Adipocyte (in vitro differentiated cells): ENCODE data around the gene SPATS1.
A peak's percentile ranks its signal among the peaks of the same experiment; 100 is the strongest.

Source experiments
- DNase-seq: peaks from one replicate; pipeline ENCODE4 v3.0.0-alpha.2; 2015; ENCODE audit warnings: low read depth
- H3K27me3 ChIP-seq: replicated peaks from 2 replicates; pipeline ENCODE4 v1.7.0; 2013; ENCODE audit warnings: mild to moderate bottlenecking, low read length, moderate library complexity; ENCODE audit not compliant: control insufficient read depth, insufficient read depth
- H3K36me3 ChIP-seq: 2 replicates; pipeline ENCODE4 v1.7.0; 2013; ENCODE audit warnings: low read length, mild to moderate bottlenecking, moderate library complexity; ENCODE audit not compliant: control insufficient read depth, insufficient read depth, severe bottlenecking
- H3K4me1 ChIP-seq: 2 replicates; pipeline ENCODE4 v1.7.0; 2013; ENCODE audit warnings: mild to moderate bottlenecking, low read length, moderate library complexity; ENCODE audit not compliant: control insufficient read depth, insufficient read depth
- H3K4me3 ChIP-seq: 2 replicates; pipeline ENCODE4 v1.7.0; 2013; ENCODE audit warnings: mild to moderate bottlenecking, low read length, moderate library complexity
- H3K9ac ChIP-seq: 2 replicates; pipeline ENCODE4 v1.7.0; 2013; ENCODE audit warnings: mild to moderate bottlenecking, low read length, moderate library complexity
- H3K9me3 ChIP-seq: 2 replicates; pipeline ENCODE4 v1.7.0; 2013; ENCODE audit warnings: mild to moderate bottlenecking, low read length, moderate library complexity; ENCODE audit not compliant: control insufficient read depth

SPATS1 gene

DNA sequence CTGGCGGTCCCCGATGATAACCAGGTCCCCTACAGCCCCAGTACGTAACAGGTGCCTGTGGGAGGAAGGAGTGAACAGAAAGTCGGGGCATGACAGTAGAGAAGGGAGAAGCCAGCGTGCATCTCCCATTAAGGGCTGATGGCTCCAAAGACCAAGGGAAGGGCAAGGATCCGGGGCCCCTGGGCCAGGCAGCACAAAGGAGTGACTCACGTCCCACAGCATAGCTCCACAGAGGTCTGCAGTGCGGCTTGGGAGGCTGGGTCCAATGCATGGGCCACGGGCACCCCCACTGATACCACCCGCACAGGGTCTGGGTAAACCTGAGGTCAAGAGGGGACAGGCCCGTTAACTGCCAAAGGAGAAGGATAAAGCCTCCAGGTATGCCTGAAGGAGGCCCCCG, 39.6 kb upstream of the SPATS1 start:
- H3K9ac ChIP-seq: no peak overlapping the region
- no peaks in the 10 kb centered on the region for H3K9me3 ChIP-seq
- H3K4me3 ChIP-seq: no peak overlapping the region
- H3K4me1 ChIP-seq: peaks cover 2% of the 10 kb centered on the region
- H3K36me3 ChIP-seq: peaks cover 65% of the 10 kb centered on the region
- DNase-seq: no peak
- peaks cover 3% of the 10 kb centered on the region for H3K27me3 ChIP-seq

DNA sequence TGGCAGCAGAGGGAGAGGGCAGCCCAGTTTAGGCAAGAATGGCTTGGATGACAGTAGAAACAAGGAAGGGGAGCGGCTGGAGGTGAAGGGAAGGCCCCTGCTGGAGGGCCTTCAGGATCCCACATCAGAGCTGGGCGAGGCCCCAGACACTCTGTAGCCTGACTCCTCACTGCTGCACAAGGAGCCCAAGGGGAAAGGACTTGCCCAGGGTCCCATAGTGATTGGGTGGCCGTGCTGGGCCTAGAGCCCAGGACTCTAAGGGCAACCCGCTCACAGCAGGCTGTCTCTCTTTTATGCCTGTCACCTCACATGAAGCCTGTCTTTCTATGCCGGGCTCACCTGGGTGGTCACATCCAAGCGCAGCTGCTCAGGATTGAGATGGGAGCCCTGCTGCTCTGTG, 38.6 kb upstream of the SPATS1 start:
- no peak overlapping the region for H3K4me3 ChIP-seq
- H3K4me1 ChIP-seq: no peaks in the 10 kb centered on the region
- no peak overlapping the region for H3K9ac ChIP-seq
- H3K36me3 ChIP-seq: peaks cover 67% of the 10 kb centered on the region
- no peak for DNase-seq
- peaks cover under 1% of the 10 kb centered on the region for H3K27me3 ChIP-seq
- no peaks in the 10 kb centered on the region for H3K9me3 ChIP-seq

DNA sequence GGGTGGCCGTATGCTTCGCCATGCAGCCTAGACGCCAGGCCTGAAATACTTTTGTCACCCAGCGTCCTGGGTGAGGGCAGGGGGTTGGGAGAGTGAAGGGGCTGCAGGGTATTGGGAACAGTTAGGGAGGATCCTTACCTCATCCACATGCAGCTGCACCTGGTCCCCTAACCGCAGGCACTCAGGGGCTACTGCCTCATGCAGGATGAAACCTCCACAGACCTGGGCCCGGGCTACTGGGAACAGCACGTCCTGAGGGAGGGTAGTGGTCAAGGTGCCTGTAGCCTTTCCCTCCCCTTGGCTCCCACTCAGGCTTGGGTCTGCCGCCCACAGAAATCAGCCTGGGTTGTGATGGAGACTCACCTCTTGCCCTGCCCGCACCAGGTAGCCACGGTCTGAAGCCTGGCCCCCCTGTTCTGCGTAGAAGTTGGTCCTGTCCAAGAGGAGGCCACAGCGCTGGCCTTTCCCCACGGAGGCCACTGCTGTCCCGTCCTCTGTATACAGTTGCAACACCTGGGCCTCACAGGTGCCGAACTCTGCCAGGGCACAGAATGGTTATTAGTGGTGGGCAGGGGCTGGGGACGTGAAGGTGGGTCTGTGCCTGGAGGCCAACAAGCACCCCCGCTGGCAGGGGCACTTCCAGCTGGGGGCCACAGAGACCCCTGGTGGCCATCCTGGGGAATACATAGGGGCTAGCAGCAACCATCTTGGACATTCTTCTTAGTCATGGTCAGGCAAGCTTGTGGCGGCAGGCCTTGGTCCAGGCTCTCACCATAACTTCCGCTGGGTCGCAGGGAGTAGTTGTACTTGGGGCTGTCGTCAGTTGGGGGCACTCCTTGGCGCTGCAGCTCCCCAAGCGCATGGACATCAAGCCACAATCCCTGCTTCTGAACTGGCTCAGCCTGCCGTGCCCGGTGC, 37.9 kb upstream of the SPATS1 start:
- Histone ChIP-seq H3K9me3 (no peaks in the 10 kb centered on the region), H3K27me3 (no peaks in the 10 kb centered on the region), H3K36me3 (peaks cover 74% of the 10 kb centered on the region), H3K4me3 (no peak overlapping the region), H3K9ac (no peak overlapping the region), H3K4me1 (no peaks in the 10 kb centered on the region)
- DNase-seq: peak; percentile 47

DNA sequence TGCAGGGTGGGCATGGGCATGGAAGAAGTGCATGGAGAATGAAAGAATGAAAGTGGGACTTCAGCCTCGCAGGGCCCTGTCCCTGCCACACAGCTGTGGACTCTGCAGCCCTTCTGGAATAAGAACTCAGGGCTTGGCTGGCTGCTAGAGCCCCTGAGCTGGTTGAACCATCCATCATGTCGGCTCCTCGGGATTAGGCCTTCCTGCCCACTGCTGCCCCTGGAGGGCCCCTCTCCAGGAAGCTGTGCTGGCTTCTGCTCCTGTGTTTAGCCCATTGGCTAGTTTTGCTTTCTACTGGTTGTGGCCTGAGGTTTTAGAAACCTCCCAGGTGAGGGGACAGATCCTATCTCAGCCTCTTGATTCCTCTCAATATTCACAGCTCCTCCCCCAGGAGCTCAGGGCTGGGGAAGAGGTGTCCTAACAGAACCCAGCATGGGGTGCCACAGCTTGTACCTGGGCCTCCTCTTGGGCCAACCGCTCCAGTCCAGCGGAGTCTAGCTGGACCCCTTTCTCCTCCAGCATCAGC, 37.2 kb upstream of the SPATS1 start:
- H3K4me3 ChIP-seq: no peak overlapping the region
- H3K9me3 ChIP-seq: no peaks in the 10 kb centered on the region
- DNase-seq: no peak
- no peak overlapping the region for H3K9ac ChIP-seq
- H3K4me1 ChIP-seq: no peaks in the 10 kb centered on the region
- H3K27me3 ChIP-seq: no peaks in the 10 kb centered on the region
- peaks cover 81% of the 10 kb centered on the region for H3K36me3 ChIP-seq

DNA sequence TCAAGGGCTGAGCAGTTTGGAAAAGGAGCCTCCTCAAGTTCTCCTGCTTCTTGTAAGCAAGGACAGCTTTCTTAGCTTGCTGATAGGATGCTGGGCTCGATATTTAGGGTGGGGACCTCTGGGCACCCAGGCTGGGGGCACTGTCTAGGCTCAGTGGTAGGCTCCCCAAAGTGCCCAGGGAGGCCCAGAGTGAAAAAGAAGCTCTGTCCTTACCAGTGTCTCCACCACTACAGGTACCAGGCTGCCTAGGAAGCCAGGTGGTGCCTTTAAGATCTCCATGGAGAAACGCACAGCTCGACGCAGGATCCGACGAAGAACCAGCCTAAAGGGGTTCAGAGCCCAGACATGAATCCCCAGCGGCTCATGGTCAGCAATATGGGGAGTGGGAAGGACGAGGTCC, 35.7 kb upstream of the SPATS1 start:
- no peak overlapping the region for H3K4me3 ChIP-seq
- no peaks in the 10 kb centered on the region for H3K27me3 ChIP-seq
- no peaks in the 10 kb centered on the region for H3K9me3 ChIP-seq
- DNase-seq: no peak
- peaks cover 80% of the 10 kb centered on the region for H3K36me3 ChIP-seq
- no peak overlapping the region for H3K9ac ChIP-seq
- H3K4me1 ChIP-seq: peaks cover 2% of the 10 kb centered on the region

DNA sequence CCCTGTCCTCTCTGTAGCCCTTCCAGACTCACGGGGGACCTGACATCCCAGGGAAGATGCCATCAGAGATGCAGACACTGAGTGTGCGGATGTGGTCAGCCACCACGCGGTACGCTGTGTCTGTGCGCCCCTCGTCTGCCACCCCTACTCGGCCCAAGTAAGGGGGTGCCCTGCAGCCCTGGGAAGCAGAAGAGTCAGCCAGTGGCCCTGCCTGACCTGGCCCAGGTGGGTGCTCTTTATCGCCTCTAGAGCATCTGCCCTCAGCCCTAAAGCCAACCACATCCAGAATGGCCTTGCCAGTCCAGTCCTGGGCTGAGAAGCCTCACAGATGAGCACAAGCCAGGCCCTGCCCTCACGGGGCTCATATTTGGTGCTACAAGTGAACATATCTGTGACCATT, 35.2 kb upstream of the SPATS1 start:
- Histone ChIP-seq H3K4me1 (peaks cover 7% of the 10 kb centered on the region), H3K36me3 (peaks cover 75% of the 10 kb centered on the region), H3K27me3 (no peaks in the 10 kb centered on the region), H3K9me3 (no peaks in the 10 kb centered on the region), H3K9ac (no peak overlapping the region), H3K4me3 (no peak overlapping the region)
- DNase-seq: no peak

DNA sequence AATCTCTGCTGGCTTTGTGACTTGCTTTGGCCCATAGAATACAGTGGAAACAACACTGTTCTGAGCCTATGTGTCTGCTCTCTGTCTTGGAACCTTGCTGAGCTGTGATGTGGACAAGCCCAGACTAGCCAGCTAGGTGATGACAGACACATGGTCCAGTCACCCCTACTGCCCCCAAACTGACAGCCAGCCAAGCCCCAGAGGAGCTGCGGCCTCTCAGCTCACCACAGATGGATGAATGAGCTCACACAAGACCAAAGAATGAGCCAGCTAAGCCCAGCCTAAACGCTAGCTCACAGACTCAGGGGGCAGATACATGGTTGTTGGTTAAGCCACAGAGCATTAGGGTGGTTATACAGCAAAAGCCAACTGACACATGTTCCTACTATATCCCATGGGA, 33.4 kb upstream of the SPATS1 start:
- H3K36me3 ChIP-seq: peaks cover 58% of the 10 kb centered on the region
- DNase-seq: no peak
- no peaks in the 10 kb centered on the region for H3K27me3 ChIP-seq
- H3K4me1 ChIP-seq: peaks cover 11% of the 10 kb centered on the region
- H3K9me3 ChIP-seq: no peaks in the 10 kb centered on the region
- no peak overlapping the region for H3K9ac ChIP-seq
- H3K4me3 ChIP-seq: no peak overlapping the region

DNA sequence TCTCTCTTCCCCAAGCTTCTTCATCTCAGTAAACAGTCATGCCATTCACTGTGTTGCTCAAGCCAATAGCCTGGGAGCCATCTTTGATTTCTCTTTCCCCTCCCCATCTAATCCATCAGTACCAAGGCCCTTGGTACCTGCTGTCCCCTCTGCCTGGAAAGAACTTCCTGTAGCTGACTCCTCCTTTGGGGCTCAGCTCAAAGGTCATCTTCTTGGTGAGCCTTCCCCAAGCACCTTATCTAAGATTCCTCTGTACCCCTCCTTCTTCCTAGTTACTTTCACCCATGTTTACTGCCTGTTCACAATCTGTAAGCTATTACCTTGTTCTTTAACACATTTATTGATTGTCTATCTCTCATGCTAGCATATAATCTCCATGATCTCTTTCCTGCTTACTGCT, 32.8 kb upstream of the SPATS1 start:
- DNase-seq: no peak
- Histone ChIP-seq H3K9me3 (no peaks in the 10 kb centered on the region), H3K9ac (no peak overlapping the region), H3K4me1 (peaks cover 11% of the 10 kb centered on the region), H3K36me3 (peaks cover 52% of the 10 kb centered on the region), H3K4me3 (no peak overlapping the region), H3K27me3 (no peaks in the 10 kb centered on the region)

DNA sequence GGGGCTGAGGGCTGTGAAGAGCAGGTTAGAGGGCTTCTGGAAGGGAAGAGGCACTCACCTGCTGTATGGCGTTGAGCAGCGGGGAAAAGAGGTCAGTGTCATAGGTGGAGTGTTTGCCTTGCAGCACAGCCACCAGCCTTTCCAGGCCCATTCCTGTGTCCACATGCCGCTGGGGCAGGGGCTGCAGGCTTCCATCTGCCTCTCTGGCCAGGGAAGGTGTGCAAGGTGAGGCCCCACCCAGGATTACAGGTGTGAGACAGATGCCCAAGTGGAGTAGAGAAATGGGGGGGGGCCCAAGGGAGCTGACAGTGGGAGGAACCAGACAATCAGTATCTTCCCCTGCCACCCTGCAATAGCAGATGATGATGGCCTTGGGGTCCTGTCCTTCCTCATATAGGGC, 32.2 kb upstream of the SPATS1 start:
- H3K4me3 ChIP-seq: no peak overlapping the region
- DNase-seq: no peak
- peaks cover 49% of the 10 kb centered on the region for H3K36me3 ChIP-seq
- H3K9me3 ChIP-seq: no peaks in the 10 kb centered on the region
- peaks cover 11% of the 10 kb centered on the region for H3K4me1 ChIP-seq
- H3K27me3 ChIP-seq: no peaks in the 10 kb centered on the region
- H3K9ac ChIP-seq: no peak overlapping the region

DNA sequence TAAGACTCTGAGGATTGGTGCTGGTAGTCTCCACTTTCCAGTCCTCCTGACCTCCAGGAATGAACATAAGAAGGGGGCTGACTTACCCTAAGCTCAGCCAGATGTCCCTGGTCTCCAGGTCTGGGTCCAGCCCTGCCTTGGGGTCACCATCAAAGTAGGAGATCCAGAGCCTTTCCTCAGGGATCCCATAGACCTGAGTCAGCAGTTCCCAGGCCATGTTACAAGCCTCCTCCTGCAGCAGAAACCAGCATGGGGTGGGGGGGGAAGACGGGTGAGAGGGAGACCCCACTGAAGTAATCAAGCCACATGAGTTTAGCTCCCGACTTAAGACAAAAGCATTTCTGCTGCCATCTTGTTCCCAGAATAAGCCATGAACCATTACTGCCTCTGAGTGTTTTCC, 31.1 kb upstream of the SPATS1 start:
- Histone ChIP-seq H3K36me3 (peaks cover 41% of the 10 kb centered on the region), H3K4me1 (peaks cover 11% of the 10 kb centered on the region), H3K9ac (no peak overlapping the region), H3K9me3 (no peaks in the 10 kb centered on the region), H3K27me3 (peaks cover 5% of the 10 kb centered on the region), H3K4me3 (no peak overlapping the region)
- DNase-seq: no peak

DNA sequence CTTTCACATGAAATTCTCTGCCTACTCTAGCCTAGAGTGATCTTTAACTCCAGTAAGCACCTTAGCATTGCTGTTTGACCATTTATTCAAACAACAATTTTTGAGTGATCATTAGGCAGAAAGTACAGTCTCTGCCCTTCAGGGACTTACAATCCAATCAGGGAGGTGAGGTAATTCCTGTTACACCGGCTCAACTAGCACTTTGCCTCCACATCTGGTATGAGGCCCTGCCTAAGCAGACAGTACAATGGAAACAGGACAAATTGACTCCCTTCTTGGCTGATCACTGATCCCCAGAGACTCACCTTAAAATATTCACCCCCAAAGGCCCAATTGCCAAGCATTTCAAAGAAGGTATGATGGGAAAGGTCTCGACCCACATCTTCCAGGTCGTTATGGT, 30.7 kb upstream of the SPATS1 start:
- no peak for DNase-seq
- Histone ChIP-seq H3K4me1 (peaks cover 11% of the 10 kb centered on the region), H3K4me3 (peak overlapping the region; percentile 95), H3K9me3 (no peaks in the 10 kb centered on the region), H3K36me3 (peaks cover 37% of the 10 kb centered on the region), H3K9ac (peak overlapping the region; percentile 96), H3K27me3 (peaks cover 5% of the 10 kb centered on the region)
